ENCODE measurements around the gene SLC25A34.

Gene SLC25A34

GRCh38 chr1:15786581-15786980 lies 50.5 kb downstream of the SLC25A34 start:
- no peak for TF ChIP-seq CTCF (IDR thresholded peaks at IDR 0.05)

DNA sequence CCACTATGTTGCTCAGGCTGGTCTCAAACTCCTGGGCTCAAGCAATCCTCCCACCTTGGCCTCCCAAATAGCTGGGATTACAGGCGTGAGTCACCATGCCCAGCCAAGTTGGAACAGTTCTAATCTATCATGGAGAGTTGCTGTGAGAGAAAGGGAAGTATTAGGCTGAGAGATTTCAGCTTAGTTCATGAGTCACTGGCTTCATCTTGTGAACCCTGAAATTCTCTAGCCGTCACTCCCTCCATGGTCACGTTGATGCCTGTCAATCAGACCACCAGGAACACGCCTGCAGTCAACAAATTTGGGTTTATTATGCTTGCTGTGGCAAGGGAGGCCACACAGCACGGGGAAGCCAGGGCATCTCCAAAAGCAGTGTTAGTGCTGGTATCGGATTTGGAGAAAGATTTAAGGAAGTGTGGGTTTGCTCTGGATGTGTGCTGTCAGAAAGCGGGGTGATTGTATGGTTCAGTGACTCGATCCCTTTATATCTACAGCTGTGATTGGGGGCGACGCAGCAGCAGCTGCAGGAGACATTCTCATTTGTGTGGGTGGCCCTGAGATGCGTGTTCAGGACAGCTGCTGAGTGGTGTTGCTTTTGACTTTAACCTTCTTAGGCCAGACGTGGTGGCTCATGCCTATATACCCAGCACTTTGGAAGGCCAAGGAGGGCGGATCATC lies 52.7 kb downstream of the SLC25A34 start:
- no peak for TF ChIP-seq CTCF (IDR thresholded peaks at IDR 0.05)
